Mucosa of gallbladder (tissue), 1 donor: ENCODE data around the gene NOM1. TPM values are rescaled to one million over a fixed set of nuclear protein-coding genes. Genes with fewer than 3 reads are reported as not detected.
A peak's percentile ranks its signal among the peaks of the same experiment; 100 is the strongest.

Experiments
- DNase-seq: peaks from one replicate; pipeline ENCODE4 v3.0.0-alpha.2; 2020; ENCODE audit warnings: low spot score
- total RNA-seq: library from RNA; stranded (reverse); gene quantifications from one replicate; pipeline ENCODE4 v1.2.1, GENCODE V29; 2021
- donor health status: DM: no; HTN: no; CAD: no.

NOM1 gene
- total RNA-seq, 1 donor from 2014 or later = 12.8 TPM

GRCh38 chr7:157005456-157006204 lies 56.1 kb downstream of the NOM1 start:
- no peak for DNase-seq

- no peak for DNase-seq
Observed at GRCh38 chr7:157006205-157006747, 56.8 kb downstream of the NOM1 start.

GRCh38 chr7:157006829-157007469 lies 57.4 kb downstream of the NOM1 start:
- DNase-seq = no peak

GRCh38 chr7:157007470-157008066 lies 58.1 kb downstream of the NOM1 start:
- DNase-seq = no peak

GRCh38 chr7:157008206-157009169 lies 59.0 kb downstream of the NOM1 start:
- DNase-seq = no peak

GRCh38 chr7:157009170-157009777 lies 59.8 kb downstream of the NOM1 start:
- DNase-seq = peak; percentile 44

- no peak for DNase-seq
Observed at GRCh38 chr7:157009778-157010587, 60.5 kb downstream of the NOM1 start.

GRCh38 chr7:157010588-157011332 lies 61.2 kb downstream of the NOM1 start, which contains the start of gene MNX1:
Gene MNX1 (minus strand): TSS chr7:157010663. CDS start chr7:157010350, 313 bp downstream.
- peak; percentile 73 for DNase-seq

- no peak for DNase-seq
Observed at GRCh38 chr7:157011333-157012112, 62.0 kb downstream of the NOM1 start.

- DNase-seq = no peak
Observed at GRCh38 chr7:157012113-157012547, 62.6 kb downstream of the NOM1 start.

GRCh38 chr7:157013101-157013500 lies 63.6 kb downstream of the NOM1 start:
- no peak for DNase-seq

- no peak for DNase-seq
Observed at GRCh38 chr7:157013602-157014549, 64.4 kb downstream of the NOM1 start.

GRCh38 chr7:157014635-157015555 lies 65.4 kb downstream of the NOM1 start:
- no peak for DNase-seq

- no peak for DNase-seq
Observed at GRCh38 chr7:157016024-157016351, 66.5 kb downstream of the NOM1 start.

GRCh38 chr7:157016352-157017041 lies 67.0 kb downstream of the NOM1 start:
- no peak for DNase-seq

- no peak for DNase-seq
Observed at GRCh38 chr7:157017149-157017548, 67.6 kb downstream of the NOM1 start.
